GM18519 (cell line): Measurements from ENCODE around the gene PCDHB13.

Source experiments
- ATAC-seq: cut with Tn5 transposase; IDR thresholded peaks from one replicate; pipeline ENCODE4 v1.9.1; 2021; ENCODE audit warnings: mild to moderate bottlenecking, moderate library complexity; ENCODE audit not compliant: unreplicated experiment, low FRiP score

The PCDHB13 gene

GRCh38 chr5:141260458-141261237, 46.9 kb downstream of the PCDHB13 start:
- ATAC-seq, result no peak

- ATAC-seq, result no peak
These were observed 47.5 kb downstream of the PCDHB13 start for GRCh38 chr5:141261238-141261546.
